Astrocyte of the spinal cord (primary cell): Measurements from ENCODE around the gene SUGCT.
A peak's percentile ranks its signal among the peaks of the same experiment; 100 is the strongest.

ENCODE experiments used
- DNase-seq: peaks from one replicate; pipeline ENCODE4 v3.0.0; 2011; ENCODE audit warnings: low read depth, low spot score
- H3K4me3 ChIP-seq: 2 replicates; pipeline ENCODE4 v1.5.1; 2011; ENCODE audit warnings: low read depth, mild to moderate bottlenecking, low read length, moderate library complexity
- in situ Hi-C: cut with HindIII; loops from 2 replicates; pipeline ENCODE4 v1.10.0; 2017; ENCODE audit warnings: low sequenced_read_pairs
- TF ChIP-seq, protein P1 (sequence below): IDR thresholded peaks from 2 replicates; pipeline ENCODE4 v1.5.1; 2012; ENCODE audit warnings: low read depth, mild to moderate bottlenecking, low read length, inconsistent platforms

The SUGCT gene

GRCh38 chr7:40315277-40315676 lies 180.5 kb downstream of the SUGCT start:
- TF ChIP-seq, protein P1, sequence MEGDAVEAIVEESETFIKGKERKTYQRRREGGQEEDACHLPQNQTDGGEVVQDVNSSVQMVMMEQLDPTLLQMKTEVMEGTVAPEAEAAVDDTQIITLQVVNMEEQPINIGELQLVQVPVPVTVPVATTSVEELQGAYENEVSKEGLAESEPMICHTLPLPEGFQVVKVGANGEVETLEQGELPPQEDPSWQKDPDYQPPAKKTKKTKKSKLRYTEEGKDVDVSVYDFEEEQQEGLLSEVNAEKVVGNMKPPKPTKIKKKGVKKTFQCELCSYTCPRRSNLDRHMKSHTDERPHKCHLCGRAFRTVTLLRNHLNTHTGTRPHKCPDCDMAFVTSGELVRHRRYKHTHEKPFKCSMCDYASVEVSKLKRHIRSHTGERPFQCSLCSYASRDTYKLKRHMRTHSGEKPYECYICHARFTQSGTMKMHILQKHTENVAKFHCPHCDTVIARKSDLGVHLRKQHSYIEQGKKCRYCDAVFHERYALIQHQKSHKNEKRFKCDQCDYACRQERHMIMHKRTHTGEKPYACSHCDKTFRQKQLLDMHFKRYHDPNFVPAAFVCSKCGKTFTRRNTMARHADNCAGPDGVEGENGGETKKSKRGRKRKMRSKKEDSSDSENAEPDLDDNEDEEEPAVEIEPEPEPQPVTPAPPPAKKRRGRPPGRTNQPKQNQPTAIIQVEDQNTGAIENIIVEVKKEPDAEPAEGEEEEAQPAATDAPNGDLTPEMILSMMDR = no peak
- DNase-seq = peak; percentile 62
- in situ Hi-C loops = no loop called here

GRCh38 chr7:40316176-40316575 lies 181.4 kb downstream of the SUGCT start:
- H3K4me3 ChIP-seq = no peak overlapping the region
- in situ Hi-C loops = no loop called here
- TF ChIP-seq, protein P1 = no peak
- DNase-seq = no peak

More at GRCh38 chr7:40315277-40315676, 180.5 kb downstream of the SUGCT start:
- no peak overlapping the region for H3K4me3 ChIP-seq

GRCh38 chr7:40324914-40325313 lies 190.1 kb downstream of the SUGCT start:
- peak; percentile 23 for DNase-seq
- H3K4me3 ChIP-seq = no peak overlapping the region
- in situ Hi-C loops = no loop called here
- TF ChIP-seq, protein P1 = no peak

GRCh38 chr7:40327113-40327512 lies 192.3 kb downstream of the SUGCT start:
- DNase-seq = no peak
- in situ Hi-C loops = no loop called here
- TF ChIP-seq, protein P1 = no peak
- no peak overlapping the region for H3K4me3 ChIP-seq

- H3K4me3 ChIP-seq = no peak overlapping the region
- TF ChIP-seq, protein P1 = no peak
- in situ Hi-C loops = no loop called here
- no peak for DNase-seq
These were observed 193.1 kb downstream of the SUGCT start for GRCh38 chr7:40327873-40328272.

DNA sequence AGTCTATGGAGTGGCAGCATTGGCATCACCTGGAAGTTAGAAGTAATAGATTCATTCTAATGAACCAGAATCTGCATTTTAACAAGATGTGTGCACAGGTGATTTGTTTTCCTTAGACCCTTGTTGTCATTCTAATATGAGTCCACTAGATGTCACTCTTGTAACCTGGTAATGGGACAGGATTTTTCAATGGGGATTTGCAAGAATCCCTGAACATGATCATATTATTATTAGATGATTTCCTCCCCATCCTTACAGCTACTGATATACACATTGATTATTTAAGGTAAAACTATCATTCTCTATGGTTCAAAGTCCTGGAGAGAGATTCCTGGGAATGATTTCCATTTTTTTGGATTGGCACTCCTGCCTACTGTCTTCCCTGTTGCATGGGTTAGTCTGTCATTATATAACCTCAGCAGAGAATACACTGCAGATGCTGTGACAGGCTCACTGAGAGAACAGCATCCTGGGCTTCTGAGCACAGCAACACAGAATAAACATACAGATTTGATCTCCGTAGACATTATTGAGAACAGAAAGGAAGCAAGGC lies 194.9 kb downstream of the SUGCT start:
- in situ Hi-C loops = no loop called here
- H3K4me3 ChIP-seq = no peak overlapping the region
- TF ChIP-seq, protein P1 = peak; percentile 61
- peak; percentile 73 for DNase-seq
